HG03175 (cell line): Measurements from ENCODE around the gene CPO.

ENCODE experiments used
- ATAC-seq: cut with Tn5 transposase; IDR thresholded peaks from one replicate; pipeline ENCODE4 v1.9.1; 2021; ENCODE audit warnings: mild to moderate bottlenecking, moderate library complexity; ENCODE audit not compliant: unreplicated experiment

Gene CPO

GRCh38 chr2:206971805-206972204 is 32.5 kb downstream of the CPO start:
- ATAC-seq = no peak

GRCh38 chr2:206974551-206974950 is 35.2 kb downstream of the CPO start:
- no peak for ATAC-seq

- no peak for ATAC-seq
Measured at GRCh38 chr2:206978746-206979145, 39.4 kb downstream of the CPO start.

GRCh38 chr2:206979365-206979764 is 40.0 kb downstream of the CPO start:
- ATAC-seq = no peak

GRCh38 chr2:206979922-206980321 is 40.6 kb downstream of the CPO start:
- no peak for ATAC-seq

GRCh38 chr2:206980413-206980812 is 41.1 kb downstream of the CPO start:
- no peak for ATAC-seq

GRCh38 chr2:206981086-206981674 is 41.9 kb downstream of the CPO start:
- no peak for ATAC-seq

- ATAC-seq = no peak
Measured at GRCh38 chr2:206981739-206982340, 42.5 kb downstream of the CPO start.

GRCh38 chr2:206982360-206982955 is 43.1 kb downstream of the CPO start:
- ATAC-seq = no peak

GRCh38 chr2:206983161-206983859 is 44.0 kb downstream of the CPO start:
- ATAC-seq = no peak

GRCh38 chr2:206984206-206984605 is 44.9 kb downstream of the CPO start:
- ATAC-seq = no peak

GRCh38 chr2:206986943-206987342 is 47.6 kb downstream of the CPO start:
- no peak for ATAC-seq

- no peak for ATAC-seq
Measured at GRCh38 chr2:206987810-206988209, 48.5 kb downstream of the CPO start.

GRCh38 chr2:206988884-206989283 is 49.6 kb downstream of the CPO start:
- ATAC-seq = no peak

- ATAC-seq = peak; percentile 72
Measured at GRCh38 chr2:206989311-206989710, 50.0 kb downstream of the CPO start.

- no peak for ATAC-seq
Measured at GRCh38 chr2:206990360-206990759, 51.0 kb downstream of the CPO start.

- ATAC-seq = no peak
Measured at GRCh38 chr2:206991070-206991469, 51.8 kb downstream of the CPO start.

- no peak for ATAC-seq
Measured at GRCh38 chr2:206993396-206993911, 54.1 kb downstream of the CPO start.

- no peak for ATAC-seq
Measured at GRCh38 chr2:206993964-206994363, 54.6 kb downstream of the CPO start.

- no peak for ATAC-seq
Measured at GRCh38 chr2:206996556-206997065, 57.3 kb downstream of the CPO start.
